ENCODE measurements around the gene CEP76.

The CEP76 gene

DNA sequence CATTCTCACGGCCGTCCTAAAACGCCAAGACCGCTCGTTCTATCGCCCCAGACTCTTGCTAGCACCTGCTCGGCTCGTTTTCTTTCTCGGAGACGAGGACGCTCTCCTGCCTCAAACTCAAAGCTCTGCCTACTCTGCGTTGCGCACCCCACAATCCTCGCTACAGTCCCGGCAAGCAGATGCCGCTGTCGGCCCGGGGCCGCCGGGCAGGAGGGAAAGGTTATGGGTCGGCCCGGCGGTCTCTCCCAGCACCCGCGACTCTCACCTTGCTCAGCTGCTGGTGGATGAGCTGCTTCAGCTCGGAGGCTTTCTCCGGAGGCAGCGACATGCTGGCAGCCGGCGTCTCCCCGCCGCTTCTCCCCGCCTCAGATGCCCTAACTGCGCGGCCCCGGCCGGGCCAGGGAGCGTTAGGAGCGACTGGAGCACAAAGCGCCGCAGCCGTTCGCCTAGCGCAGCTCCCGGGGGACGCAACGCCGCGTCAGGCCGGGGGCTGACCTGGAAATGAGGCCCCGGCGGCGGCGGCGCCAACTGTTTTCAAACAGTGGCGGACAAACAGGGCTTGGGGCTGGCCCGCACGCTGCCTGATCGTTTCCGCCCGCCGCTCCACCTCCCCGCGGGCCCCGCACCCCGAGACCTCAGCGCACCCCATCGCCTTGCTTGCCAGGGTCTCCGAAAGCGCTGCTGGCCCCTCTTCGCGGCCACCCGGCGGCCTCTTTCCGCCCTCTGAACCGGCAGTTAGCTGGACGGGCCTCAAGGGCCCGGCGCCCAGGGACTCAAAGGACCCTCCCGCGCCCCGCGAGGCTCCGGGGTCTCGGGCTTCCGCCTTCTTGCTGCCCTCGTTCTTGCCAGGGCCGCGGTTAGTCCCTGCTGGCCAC lies at the start of gene CEP76, which contains the start of gene PSMG2:
Gene CEP76, minus strand, starts transcription at position 503 of the 875 bp plus-strand sequence. Its CDS starts 175 bp downstream, at position 328.
Gene PSMG2, plus strand, starts transcription at position 822 of the 875 bp plus-strand sequence. CDS start 66 bp downstream, outside the sequence.
- peak; percentile 98 for DNase-seq (ENCODE audit: low spot score)

DNA sequence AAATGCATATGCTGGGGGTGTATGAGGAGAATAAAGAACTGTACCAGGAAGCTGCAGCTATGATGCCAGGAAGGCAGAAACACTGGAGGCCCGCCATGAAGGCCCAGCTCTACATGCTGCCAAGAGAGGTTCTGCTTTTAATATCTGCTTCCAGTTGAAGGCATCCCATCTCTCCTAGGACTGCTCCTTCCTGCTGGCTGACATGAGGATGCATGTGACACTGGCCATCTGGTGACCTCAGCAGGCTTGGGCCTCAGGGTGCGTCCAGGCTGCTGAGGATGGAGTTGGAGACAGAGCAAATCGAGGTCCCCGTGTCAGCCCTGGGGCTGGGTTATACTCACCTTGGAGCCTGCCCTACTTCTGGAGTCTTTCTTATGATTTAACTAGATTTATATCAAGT lies 49.4 kb upstream of the CEP76 start:
- DNase-seq (ENCODE audit: low spot score): no peak

- no peak for DNase-seq (ENCODE audit: low spot score)
Observed at GRCh38 chr18:12751503-12751884, 49.0 kb upstream of the CEP76 start.

DNA sequence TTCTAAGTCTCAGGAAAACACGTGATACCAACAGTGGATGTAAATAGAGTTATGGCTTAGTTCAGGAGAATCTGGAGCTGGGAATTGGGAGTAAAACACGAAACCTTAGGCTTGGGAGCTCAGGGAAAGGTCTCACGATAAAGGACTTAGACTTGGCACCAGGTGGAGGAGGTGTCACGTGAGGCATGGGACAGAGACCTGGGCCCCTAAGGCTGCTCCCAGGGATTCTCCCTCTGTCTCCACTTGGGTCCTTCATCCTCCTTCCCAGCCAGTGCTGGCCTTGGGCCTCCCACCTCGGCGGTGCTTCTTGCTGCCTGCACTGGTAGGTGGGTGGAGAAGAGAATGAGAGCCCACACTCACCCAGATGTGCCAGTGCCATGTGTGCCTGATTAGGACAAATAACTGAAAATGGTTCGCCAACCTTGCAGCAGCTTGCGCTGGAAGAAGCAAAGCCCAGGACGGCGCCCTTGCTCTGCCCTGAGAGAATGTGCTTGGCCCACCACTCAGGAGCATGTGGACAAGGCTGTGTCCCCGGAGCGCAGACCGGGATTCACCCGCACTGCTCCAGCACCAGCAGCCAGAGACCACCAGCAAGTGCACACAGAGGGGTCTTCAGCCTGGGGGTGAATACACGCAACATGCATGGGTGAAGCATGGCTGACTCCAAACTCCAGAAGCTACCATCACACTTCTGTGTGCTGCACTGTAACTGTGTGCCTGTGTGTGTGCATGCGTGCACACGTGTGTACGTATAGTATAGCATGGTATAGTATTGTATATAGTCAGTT lies 48.4 kb upstream of the CEP76 start:
- no peak for DNase-seq (ENCODE audit: low spot score)

DNA sequence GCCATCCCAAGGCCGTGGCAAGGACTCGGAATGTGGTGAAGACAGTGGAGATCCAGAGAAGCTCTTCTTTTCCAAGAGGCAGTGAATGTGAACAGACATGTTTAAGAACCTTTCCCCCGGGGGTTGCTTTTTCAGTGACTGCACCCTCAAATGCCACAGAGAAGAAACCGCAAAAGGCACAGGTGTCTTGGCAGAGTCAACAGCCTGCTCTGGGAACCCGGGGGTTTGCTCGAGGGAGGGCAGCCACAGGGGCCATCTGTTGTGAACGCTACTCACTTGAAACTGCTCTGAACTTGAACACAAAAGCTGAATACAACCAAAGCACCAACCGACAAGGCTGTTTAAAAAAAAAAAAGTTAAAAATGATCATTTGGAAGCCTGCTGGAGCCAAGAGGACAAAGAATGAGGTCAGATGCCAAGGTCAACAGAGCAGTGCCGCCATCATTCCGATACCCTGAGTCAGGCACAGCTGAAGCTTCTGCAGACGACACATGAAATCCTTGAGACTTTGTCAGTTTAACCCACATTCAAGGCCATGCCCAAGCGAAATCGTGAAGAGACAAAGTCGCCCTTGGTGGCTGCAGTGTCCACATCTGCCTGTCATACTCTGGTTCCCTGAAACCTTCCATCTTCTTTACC lies 47.7 kb upstream of the CEP76 start:
- no peak for DNase-seq (ENCODE audit: low spot score)

DNA sequence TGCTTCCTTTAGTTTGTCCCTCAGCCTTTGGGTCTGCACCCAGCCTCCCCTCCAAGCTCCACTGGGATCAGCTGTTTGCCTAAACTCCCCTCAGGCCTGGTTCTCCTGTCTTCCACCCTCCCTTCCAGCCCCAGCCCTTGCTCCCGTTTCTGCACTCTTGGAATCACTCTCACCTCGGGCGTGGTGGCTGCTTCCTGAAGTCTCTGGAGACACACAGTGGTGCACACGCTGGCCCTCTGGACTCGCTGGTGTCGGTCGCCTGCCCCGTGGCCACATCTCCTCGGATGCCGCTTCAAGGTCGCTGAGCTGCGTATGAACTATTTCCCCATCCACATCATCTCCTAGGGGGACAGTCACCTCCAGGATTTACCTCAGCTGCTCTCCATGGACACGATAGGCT lies 46.6 kb upstream of the CEP76 start:
- DNase-seq (ENCODE audit: low spot score): no peak

GRCh38 chr18:12748671-12749070 lies 46.1 kb upstream of the CEP76 start:
- DNase-seq (ENCODE audit: low spot score): no peak

- no peak for DNase-seq (ENCODE audit: low spot score)
Observed at GRCh38 chr18:12747530-12748315, 45.2 kb upstream of the CEP76 start.

GRCh38 chr18:12745095-12745795 lies 42.7 kb upstream of the CEP76 start:
- DNase-seq (ENCODE audit: low spot score): no peak

DNA sequence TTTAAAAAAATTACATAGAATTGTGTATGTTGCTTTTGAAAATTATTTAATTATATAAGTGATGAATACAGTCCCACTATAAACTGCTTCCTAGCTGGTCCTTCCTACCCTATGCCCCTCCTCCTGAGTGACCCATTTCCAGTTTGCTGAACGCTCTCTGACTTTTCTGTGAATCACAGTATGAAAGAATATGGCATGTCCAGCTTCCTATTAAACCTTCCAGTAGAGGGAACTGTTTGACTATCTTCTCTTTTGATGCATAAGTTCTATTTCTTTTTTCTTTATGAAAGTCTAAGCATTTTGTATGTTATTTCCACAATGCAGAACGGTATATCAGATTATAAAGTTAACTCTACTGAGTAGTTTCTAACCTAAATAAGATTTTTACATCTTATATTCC lies 41.6 kb upstream of the CEP76 start:
- DNase-seq (ENCODE audit: low spot score): peak; percentile 79

- no peak for DNase-seq (ENCODE audit: low spot score)
Observed at GRCh38 chr18:12742453-12742852, 39.9 kb upstream of the CEP76 start.

DNA sequence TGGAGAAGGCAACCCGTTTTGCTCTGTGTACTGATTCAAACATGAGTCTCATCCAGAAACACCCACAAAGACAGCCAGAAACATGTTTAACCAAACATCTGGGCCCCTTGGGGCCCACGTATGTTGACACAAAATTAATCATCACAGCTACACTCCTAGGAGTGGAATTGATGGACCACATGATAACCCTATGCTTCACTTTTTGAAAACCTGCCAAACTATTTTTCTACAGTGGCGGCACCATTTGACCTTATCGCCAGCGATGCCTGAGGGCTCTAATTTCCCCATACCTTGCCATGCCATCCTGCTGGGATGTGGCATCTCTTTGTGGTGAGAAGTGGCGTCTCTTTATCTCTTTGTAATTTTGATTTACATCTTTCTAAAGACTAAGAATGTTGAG lies 38.8 kb upstream of the CEP76 start:
- no peak for DNase-seq (ENCODE audit: low spot score)

DNA sequence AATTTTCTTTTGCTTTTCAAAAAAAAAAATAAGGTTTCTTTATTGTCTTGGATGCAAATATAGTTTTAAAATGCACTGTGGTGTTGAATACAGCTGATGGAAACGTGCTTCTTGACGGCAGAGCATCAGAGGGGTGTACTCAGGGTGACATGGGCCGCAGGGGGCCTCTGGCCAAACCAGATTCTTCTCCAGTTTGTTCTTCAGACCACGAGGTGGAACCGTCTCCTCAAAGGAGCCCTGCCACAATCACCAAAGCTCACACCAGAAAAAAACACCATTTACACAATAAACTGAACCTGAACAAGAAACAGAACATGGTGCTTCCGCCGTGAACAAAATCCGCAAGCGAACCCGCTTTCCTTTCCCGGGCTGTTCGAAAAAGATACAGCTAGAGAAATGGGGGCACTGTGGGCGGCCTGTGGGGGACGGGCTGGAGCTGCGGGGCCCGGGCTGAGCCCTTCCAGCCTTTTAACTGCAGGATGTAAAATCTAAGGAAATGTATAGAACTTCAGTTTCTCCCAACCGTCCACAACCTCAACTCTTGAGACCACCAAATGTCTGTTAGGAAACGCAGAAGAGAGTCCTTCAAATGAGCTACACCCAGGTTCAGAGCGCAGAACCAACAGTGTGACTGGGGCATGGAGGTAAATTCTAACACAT lies 34.9 kb upstream of the CEP76 start:
- no peak for DNase-seq (ENCODE audit: low spot score)

DNA sequence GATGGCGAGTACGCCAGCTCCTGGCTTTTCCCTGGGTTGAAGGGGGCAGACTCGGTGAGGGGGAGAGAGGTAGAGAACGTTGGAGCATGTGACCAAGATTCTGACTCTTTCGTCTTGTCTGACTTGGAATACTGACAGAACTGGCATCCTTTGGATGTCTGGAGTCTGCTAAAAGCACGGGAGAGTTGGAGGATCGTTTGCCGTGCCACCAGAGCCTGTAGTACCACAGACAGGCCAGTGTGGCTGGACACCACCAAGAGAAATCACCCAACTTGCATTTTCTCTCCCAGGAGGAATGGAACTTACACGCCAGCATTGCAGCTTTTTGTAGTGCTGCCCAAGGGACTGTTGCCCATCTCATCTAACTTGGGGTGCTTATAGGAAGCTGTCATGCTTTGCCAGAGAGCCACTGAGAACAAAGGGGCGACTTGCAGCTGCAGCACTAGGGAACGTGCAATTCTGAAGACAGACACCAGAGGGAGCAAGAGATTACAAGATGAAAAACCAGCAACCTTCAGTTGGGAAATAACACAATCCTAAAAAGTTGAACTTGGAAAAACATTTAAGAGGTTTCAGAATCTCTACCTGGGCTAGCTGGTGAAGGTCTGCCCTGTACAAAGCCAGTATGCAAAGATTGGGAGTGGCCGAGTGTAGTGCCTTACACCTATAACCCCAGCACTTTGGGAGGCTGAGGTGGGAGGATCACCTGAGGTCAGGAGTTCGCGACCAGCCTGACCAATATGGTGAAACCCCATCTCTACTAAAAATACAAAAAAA lies 24.4 kb upstream of the CEP76 start:
- peak; percentile 83 for DNase-seq (ENCODE audit: low spot score)

- DNase-seq (ENCODE audit: low spot score): no peak
Observed at GRCh38 chr18:12726331-12726730, 23.8 kb upstream of the CEP76 start.

DNA sequence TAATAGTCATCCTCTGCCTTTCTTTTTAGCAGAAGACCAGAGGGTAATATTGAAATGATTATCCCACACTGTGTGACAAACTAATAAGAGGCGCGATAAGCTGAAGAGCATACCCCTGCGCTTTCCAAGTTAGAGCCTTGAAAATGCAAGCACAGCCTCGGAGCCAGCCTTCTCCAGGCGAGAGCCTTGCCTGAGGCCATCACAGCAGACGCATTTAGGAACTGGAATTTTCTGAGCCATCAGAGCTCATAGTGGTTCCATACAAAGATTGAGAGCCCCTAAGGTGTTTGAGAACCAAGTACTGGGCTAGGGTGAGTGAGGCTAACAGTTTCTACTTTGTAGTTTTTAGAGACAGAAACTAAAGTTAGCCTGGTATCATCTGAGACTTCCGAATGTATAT lies 20.2 kb upstream of the CEP76 start:
- no peak for DNase-seq (ENCODE audit: low spot score)

DNA sequence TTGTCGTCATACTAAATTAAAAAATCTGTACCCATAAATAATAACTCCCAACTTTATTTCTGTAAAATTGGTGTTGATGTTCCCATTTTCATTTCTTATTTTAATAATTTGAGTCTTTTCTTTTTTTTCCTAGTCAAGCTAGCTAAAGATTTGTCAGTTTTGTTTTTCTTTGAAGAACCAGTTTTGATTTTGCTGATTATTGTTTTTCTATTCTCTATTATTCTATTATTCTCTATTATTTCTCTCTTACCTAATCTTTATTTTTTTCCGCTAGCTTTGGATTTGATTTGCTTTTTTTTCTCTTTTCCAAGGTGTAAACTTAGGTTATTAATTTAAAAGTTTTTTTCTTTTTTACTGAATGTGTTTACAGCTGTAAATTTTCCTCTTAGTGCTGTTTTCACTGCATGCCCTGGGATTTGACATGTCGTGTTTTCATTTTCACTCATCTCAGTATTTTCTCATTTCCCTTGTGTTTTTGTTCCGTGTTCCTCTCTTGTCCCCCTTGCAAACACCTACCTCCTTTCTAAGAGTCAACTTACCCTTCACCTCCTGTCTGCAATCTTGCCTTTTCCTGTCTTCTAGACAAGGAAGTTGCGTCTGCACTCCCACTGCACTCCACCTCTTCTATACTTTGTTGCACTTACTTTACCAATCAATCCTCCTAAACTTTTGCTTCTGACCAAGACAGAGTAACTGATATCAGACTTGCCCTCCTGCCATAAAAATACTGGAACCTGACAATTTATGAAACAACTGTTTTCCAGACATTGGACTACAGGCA lies 19.2 kb upstream of the CEP76 start:
- DNase-seq (ENCODE audit: low spot score): no peak

- DNase-seq (ENCODE audit: low spot score): no peak
Observed at GRCh38 chr18:12711446-12711845, 8.9 kb upstream of the CEP76 start.

DNA sequence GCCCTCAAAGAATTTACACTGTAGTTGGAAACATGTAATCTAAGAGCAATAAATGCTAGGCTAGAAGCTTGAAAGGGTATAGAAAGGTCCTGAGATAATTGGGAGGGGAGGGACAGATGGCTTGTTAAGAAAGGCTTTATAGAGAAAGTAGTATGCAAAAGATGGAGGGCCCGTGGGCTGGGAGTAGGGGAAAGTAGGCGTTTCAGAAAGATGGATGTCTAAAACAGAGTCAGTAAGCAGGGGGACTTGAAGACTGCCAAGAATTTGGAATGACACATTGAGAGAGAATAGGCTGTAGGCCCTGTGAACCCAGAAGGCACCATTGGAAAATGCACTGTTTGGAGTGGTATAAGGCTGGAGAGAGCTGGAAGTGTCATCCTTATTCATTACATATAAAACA lies 1.1 kb upstream of the CEP76 start:
- no peak for DNase-seq (ENCODE audit: low spot score)

All from HuH-7 (cell line).